B cell (primary cell): ENCODE measurements around the gene TMEM108.

Source experiments
- CTCF ChIP-seq: fragments of 200-600 bp; IDR thresholded peaks from one replicate; pipeline ENCODE4 v1.8.0; 2022; ENCODE audit warnings: antibody characterized with exemption, mild to moderate bottlenecking
- EZH2 ChIP-seq: IDR thresholded peaks from 2 replicates; pipeline ENCODE4 v1.6.1; 2012; ENCODE audit warnings: borderline replicate concordance, low read depth, mild to moderate bottlenecking, moderate library complexity, low read length; ENCODE audit not compliant: insufficient read depth, poor library complexity, severe bottlenecking

DNA sequence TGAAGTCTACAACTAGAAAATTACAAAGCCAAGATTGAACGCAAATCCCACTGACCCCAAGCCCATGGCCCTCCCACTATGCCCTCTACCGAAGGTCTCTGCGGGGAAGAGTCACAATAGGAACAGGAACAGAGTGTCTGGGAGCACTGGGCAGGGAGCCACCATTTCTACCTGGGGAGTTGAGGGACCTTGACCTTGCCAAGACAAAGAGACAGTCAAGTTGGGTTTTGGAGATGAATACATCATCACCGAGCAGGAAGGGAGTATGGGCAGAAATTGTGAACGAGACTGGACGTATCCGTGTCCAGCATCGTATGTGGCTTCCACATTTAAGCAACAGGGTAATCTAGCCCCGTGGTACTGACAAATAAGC lies 330.9 kb downstream of the TMEM108 start:
- TF ChIP-seq CTCF = no peak
- TF ChIP-seq EZH2 = no peak
